ENCODE measurements around the gene MAP1LC3C.

- TF ChIP-seq EZH2 (IDR thresholded peaks at IDR 0.05; ENCODE audit: insufficient read depth, poor library complexity, severe bottlenecking) = no peak
- TF ChIP-seq EZH2phosphoT487 (IDR thresholded peaks at IDR 0.05; ENCODE audit: insufficient read depth, low read depth) = no peak
Measured at GRCh38 chr1:242034392-242034791, 35.5 kb upstream of the MAP1LC3C start.
